ENCODE results near the gene SH3BGRL3. TPM values are rescaled to one million over a fixed set of nuclear protein-coding genes. Genes with fewer than 3 reads are reported as not detected.

The SH3BGRL3 gene
- total and polyA plus RNA-seq, 4 donors: 17.2 to 437 (median 333) TPM

GRCh38 chr1:26234644-26235370 lies 45.1 kb upstream of the SH3BGRL3 start:
- no peak for ATAC-seq (ENCODE audit: insufficient read depth, low FRiP score)
- H3K27ac ChIP-seq (ENCODE audit: low read depth in 1 of 2, low read length in 1 of 2): peak overlapping the region; percentile 88 to 95
- peaks cover 0 to 10% (median 4%) of the 10 kb centered on the region in 5 donors for H3K4me1 ChIP-seq (ENCODE audit: control insufficient read depth in 5 of 5, insufficient read depth in 5 of 5, low read length in 5 of 5)
- H3K27me3 ChIP-seq (ENCODE audit: control insufficient read depth in 3 of 3, insufficient read depth in 3 of 3, low read length in 2 of 3): no peaks in the 10 kb centered on the region
- 2 to 3% methylated on average over 30 of the region's 30 CpGs for WGBS, 2 donors
- H3K36me3 ChIP-seq (ENCODE audit: control insufficient read depth in 4 of 4, insufficient read depth in 4 of 4, low read length in 4 of 4): peaks cover 0 to 4% (median 0%) of the 10 kb centered on the region in 4 donors
- TF ChIP-seq CTCF (IDR thresholded peaks at IDR 0.05; ENCODE audit: control extremely low read depth, extremely low read depth): no peak
- peak overlapping the region; percentile 90 to 93 for H3K9ac ChIP-seq (ENCODE audit: insufficient read depth in 1 of 2, low read length in 2 of 2)
- peak; percentile 20 to 43 (median 39) for DNase-seq
- H3K4me3 ChIP-seq: peak overlapping the region; percentile 57
- H3K9me3 ChIP-seq (ENCODE audit: control insufficient read depth in 4 of 4, insufficient read depth in 3 of 4, low read length in 3 of 4): no peaks in the 10 kb centered on the region

DNA sequence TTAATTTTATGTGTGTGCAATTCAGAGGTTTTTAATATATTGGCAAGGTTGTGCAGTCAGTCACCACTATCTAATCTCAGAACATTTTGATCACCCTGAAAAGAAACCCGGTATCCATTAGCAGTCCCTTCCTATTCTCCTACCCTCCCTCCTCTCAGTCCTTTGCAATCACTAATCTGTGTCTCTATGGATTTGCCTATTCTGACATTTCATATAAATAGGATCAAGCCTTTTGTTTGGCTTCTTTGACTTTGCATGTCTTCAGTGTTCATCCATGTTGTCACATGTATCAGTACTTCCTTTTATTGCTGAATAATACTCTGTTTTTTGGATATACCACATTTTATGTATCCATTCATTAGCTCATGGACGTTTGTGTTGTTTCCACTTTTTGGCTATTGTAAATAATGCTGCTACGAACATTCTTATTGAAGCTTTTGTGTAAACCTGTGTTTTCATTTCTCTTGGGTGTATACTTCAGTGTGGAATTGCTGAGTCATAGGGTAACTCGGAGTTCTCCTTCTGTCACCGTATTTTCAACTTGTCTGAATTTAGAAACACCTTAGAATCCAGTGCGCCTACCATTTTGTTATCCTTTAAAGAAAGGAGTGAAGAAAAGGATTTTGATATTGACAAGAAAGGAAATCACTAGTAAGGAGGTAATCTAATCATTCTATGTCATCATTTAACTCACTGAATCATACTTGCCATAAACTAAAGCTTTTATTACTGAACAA lies 42.5 kb upstream of the SH3BGRL3 start:
- H3K27me3 ChIP-seq (ENCODE audit: control insufficient read depth in 3 of 3, insufficient read depth in 3 of 3, low read length in 2 of 3): no peaks in the 10 kb centered on the region
- ATAC-seq (ENCODE audit: insufficient read depth, low FRiP score) (no peak), DNase-seq (no peak)
- no peak overlapping the region for H3K9ac ChIP-seq (ENCODE audit: insufficient read depth in 1 of 2, low read length in 2 of 2)
- H3K4me1 ChIP-seq (ENCODE audit: control insufficient read depth in 5 of 5, insufficient read depth in 5 of 5, low read length in 5 of 5): peaks cover 0 to 10% (median 4%) of the 10 kb centered on the region in 5 donors
- peak overlapping the region in 1 of 2 donors; percentile 37 for H3K27ac ChIP-seq (ENCODE audit: low read depth in 1 of 2, low read length in 1 of 2)
- no peak for TF ChIP-seq CTCF (IDR thresholded peaks at IDR 0.05; ENCODE audit: control extremely low read depth, extremely low read depth)
- WGBS, 2 donors: 46 to 64% methylated on average over 6 of the region's 6 CpGs
- no peak overlapping the region for H3K4me3 ChIP-seq
- H3K36me3 ChIP-seq (ENCODE audit: control insufficient read depth in 4 of 4, insufficient read depth in 4 of 4, low read length in 4 of 4): peaks cover 0 to 4% (median 0%) of the 10 kb centered on the region in 4 donors
- H3K9me3 ChIP-seq (ENCODE audit: control insufficient read depth in 4 of 4, insufficient read depth in 3 of 4, low read length in 3 of 4): no peaks in the 10 kb centered on the region

DNA sequence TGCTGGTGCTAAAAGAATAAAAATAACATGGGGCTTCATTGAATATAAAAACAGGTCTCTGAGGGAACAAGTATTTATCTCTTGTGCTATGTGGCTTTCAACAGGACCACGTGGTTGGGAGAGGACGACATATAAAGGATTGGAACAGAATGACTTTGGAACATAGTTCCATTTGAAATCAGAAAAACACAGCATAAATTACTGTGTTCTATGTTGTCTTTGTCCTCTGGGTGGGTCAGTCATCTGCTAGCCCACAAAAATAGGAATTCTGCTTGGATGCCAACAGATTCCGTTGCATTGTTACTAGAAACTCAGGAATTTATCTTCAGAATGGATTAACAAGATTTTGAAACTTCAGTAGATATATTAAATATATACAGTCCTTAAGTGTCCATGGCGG lies 40.0 kb upstream of the SH3BGRL3 start:
- DNase-seq (no peak), ATAC-seq (ENCODE audit: insufficient read depth, low FRiP score) (no peak)
- no peak for TF ChIP-seq CTCF (IDR thresholded peaks at IDR 0.05; ENCODE audit: control extremely low read depth, extremely low read depth)
- Histone ChIP-seq H3K9ac (ENCODE audit: insufficient read depth in 1 of 2, low read length in 2 of 2) (no peak overlapping the region), H3K27me3 (ENCODE audit: control insufficient read depth in 3 of 3, insufficient read depth in 3 of 3, low read length in 2 of 3) (no peaks in the 10 kb centered on the region), H3K36me3 (ENCODE audit: control insufficient read depth in 4 of 4, insufficient read depth in 4 of 4, low read length in 4 of 4) (peaks cover 0 to 4% (median 0%) of the 10 kb centered on the region in 4 donors), H3K4me3 (no peak overlapping the region), H3K27ac (ENCODE audit: low read depth in 1 of 2, low read length in 1 of 2) (no peak overlapping the region), H3K4me1 (ENCODE audit: control insufficient read depth in 5 of 5, insufficient read depth in 5 of 5, low read length in 5 of 5) (peaks cover 0 to 10% (median 4%) of the 10 kb centered on the region in 5 donors), H3K9me3 (ENCODE audit: control insufficient read depth in 4 of 4, insufficient read depth in 3 of 4, low read length in 3 of 4) (no peaks in the 10 kb centered on the region)
- WGBS, 2 donors: 94 to 96% methylated on average over 4 of the region's 4 CpGs

All from lung (tissue), 12 donors.